Stimulated activated CD8-positive, alpha-beta memory T cell treated with anti-CD3 and anti-CD28 coated beads, Interleukin-2, amount 100 ng/mL, for 1 hour (primary cell): ENCODE data around the gene SYNJ2.

Experiments
- DNase-seq, 2 donors: peaks; one replicate each; pipeline ENCODE4 v3.0.0-alpha.2; 2020; ENCODE audit warnings: low read depth in 2 of 2

Gene SYNJ2

DNA sequence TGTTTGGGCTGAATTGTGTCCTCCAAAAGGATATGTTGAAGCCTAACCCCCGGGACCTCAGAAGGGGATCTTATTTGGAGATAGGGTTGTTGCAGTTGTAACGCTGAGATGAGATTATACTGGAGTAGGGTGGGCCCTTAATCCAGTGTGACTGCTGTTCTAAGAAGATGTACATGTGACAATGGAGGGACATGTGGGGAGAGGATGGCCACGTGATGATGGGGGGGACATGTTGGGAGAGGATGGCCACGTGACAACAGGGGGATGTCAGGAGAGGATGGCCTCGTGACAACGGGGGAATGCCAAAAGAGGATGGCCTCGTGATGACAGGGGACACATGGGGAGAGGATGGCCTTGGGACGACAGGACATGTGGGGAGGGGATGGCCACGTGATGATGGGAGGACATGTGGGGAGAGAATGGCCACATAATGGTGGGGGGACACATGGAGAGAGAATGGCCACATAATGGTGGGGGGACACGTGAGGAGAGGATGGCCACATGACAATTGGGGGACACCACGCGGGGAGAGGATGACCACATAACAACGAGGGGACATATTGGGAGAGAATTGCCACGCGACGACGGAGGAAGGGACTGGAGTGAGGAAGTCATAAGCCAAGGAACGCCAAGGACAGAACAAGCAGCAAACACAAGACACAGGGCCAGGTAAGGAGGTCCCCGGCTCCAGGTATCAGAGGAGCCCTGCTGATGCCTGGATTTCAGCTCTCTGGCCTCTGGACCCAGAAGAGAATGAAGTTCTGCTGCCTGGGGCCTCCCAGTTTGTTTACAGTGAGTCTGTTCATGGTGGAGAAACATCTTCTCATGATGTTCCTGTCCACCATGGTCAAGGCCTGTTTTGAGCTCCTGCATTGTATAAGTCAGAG, 29.2 kb downstream of the SYNJ2 start:
- no peak for DNase-seq

- no peak for DNase-seq
These were observed 29.8 kb downstream of the SYNJ2 start for GRCh38 chr6:158011478-158011920.

DNA sequence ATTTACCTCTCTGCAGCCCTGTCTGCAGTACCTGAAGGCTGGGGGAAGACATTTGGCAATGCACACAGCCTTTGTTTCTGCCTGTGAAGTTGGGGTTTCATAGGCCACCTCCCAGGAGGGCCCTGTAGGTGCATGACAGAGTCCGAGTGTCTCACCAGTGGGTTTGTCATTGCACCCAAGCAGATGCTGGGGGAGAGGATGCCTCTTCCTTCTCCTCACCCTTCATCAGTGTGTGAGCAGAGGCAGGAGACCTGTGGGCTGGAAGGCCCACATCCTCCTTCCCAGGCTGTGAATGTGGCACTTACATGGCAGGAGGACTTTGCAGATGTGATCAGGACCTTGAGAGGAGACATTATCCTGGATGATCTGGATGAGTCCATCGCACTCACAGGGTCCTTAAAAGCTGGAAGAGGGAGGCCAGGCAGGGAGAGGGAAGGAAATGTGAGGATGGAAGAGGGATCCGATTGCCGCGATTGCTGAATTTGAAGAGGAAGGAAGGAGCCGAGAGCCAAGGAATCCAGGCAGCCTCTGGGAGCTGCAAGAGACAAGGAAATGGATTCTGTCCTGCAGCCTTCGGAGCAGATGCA, 30.4 kb downstream of the SYNJ2 start:
- no peak for DNase-seq

DNA sequence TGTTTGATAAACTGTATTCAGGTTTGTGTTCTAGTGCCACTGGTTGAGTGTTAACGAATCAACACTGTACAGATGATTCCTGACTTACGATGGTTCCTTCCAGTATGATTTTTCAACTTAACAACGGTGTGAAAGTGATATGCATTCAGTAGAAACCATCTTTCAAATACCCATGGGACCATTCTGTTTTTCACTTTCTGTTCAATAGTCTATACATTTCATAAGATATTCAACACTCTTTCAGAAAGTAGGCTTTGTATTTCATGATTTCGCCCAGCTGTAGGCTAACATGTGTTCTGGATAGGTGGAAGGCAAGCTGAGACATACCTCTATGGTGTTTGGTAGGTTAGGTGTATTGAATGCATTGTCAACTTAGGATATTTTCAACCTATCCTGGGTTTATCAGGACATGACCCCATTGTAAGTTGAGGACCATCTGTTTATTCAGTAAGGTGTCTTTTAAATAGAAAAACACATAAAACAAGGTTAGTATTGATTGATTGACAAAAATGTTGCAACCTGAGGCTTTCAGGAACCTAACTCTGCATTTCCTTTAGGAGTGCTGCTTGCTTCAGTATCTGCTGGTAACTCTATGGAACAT, 32.3 kb downstream of the SYNJ2 start:
- DNase-seq = no peak

DNA sequence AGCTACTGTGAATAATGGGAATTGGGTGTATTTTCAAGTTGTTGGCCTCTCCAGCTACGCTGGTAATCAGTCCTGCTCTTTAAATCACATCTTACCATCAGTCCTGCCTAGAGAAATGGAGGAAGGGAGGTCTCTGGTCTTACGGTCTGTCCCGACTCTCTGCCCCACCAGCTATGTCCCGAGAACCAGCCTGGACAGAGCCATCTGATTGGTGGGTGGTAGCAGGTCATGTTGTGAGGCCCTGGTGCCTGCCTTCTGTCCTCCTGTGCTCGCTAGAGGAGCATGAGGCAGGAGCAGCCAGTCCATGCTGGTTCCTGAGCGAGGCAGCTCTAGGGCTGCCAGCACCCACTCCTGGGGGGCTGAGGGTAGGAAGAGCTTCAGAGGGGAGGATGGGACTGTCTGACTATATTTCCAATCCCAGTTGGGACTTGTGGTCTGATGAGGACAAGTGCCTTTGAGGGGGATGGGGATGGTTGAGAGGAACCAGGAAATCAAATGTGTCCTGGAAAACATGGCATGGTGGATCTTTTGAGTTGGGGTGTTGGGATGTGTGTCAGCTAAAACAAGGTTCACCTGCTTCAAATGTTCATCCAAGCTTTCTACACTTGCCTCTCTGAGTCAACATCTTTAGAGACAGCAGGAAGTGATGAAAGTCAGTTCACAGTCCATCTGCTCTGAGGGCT, 33.0 kb downstream of the SYNJ2 start:
- DNase-seq = no peak

GRCh38 chr6:158015188-158015506, 33.5 kb downstream of the SYNJ2 start:
- DNase-seq = no peak

DNA sequence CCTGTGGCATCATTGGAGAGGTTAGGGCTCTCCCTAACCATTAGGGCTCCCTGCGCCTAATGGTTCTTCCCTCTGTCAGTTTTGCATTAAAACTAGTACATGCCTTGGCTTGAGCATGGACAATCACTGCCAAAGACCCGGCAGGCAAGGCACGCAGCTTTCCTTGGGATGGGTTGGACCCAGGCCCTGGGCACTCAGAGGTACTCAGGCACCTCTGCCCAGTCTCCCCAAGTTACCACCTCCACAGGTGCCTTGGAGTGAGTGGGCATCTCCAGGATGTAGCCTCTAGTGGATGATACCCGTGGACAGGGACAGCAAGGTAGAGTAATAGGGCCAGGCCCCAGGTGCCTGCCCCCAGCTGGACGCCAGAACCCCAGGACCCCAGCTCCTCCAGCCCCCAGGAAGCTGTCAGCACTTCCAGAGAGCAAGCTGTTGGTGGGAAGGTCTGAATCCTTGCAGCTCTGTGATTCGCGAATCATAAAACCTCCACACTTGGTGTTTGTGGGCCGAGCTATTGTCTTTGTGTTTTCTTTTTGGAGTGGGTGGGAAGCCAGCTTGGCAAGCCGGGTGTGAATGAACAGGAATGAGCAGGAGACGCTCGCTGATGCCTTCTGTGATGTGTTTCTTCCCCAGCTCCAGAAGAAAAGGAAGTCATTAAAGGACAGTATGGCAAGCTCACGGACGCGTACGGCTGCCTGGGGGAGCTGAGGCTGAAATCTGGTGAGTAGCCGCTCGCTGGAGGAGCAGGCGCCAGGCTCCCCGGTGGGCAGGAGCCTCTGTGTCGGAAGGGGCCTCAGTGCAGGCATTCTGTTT, 35.1 kb downstream of the SYNJ2 start:
- DNase-seq = no peak

- DNase-seq = no peak
These were observed 36.0 kb downstream of the SYNJ2 start for GRCh38 chr6:158017621-158018040.

- DNase-seq = no peak
These were observed 36.5 kb downstream of the SYNJ2 start for GRCh38 chr6:158018041-158018771.

GRCh38 chr6:158018851-158019361, 37.2 kb downstream of the SYNJ2 start:
- DNase-seq = no peak

DNA sequence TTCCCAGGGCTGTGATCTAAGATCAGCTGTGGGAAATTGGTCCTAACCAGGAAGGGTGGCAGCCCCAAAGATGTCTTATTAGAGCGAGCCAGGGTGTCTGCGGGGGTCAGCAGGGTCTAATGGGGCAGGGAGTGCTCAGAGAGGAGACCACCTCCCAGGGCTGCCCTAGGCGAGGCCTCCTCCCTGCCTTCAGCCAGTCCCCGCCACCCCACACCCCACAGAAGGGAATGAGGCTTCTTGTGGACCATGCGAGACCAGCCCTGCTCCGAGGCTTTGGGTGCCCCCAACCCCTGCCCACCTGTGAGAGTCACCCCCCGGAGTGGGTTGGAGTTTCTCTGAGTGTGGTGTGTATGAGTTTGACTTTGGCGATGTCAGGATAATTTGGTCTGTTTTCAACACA, 37.8 kb downstream of the SYNJ2 start:
- no peak for DNase-seq

DNA sequence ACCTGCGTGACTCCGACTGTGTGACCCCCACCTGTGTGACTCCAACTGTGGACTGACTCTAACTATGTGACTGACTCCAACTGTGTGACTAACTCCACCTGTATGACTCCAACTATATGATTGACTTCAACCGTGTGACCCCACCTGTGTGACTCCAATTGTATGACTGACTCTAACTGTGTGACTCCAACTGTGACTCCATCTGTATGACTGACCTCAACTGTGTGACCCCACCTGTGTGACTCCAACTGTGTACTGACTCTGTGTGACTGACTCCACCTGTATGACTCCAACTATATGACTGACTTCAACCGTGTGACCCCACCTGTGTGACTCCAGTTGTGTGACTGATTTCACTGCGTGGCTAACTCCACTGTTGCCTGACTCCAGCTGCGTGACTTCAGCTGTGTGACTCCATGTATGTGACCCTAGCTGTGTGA, 38.6 kb downstream of the SYNJ2 start:
- no peak for DNase-seq

GRCh38 chr6:158020811-158021210, 39.1 kb downstream of the SYNJ2 start:
- DNase-seq = no peak

GRCh38 chr6:158021376-158021775, 39.7 kb downstream of the SYNJ2 start:
- DNase-seq = no peak

GRCh38 chr6:158021814-158022748, 40.4 kb downstream of the SYNJ2 start:
- no peak for DNase-seq

DNA sequence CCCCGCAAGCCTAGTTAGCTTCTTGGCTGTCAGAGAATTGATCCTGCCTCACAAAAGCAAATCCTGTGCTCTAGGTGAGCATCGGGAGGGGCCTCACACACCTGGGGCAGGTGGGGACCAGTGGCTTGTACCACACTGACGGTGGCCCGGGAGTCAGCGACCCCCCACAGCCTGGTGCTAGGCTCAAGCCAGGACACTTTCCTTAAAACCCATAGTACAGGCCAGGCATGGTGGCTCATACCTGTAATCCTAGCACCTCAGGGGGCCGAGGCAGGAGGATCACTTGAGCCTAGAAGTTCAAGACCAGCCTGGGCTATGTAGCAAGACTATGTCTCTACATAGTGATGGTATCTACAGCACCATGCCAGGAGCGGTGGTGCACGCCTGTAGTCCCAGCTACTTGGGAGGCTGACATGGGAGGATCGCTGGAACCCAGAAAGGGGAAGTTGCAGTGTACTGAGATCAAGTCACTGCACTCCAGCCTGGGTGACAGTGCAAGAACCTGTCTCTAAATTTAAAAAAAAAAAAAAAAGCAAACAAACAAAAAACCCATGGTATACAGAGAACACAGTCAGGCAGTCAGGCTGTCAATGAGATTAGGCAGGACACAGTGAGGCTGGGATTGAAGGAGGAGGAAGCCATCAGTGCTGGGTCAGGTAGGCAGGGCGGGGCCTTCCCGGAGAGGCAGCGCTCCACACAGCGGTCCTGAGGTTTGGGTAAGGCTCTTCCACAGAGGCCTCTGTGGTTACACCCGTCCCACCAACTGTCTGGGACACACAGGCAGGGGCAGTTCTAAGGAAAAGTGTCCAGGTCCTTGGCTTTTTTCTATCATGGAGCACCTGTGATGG, 41.3 kb downstream of the SYNJ2 start:
- no peak for DNase-seq

DNA sequence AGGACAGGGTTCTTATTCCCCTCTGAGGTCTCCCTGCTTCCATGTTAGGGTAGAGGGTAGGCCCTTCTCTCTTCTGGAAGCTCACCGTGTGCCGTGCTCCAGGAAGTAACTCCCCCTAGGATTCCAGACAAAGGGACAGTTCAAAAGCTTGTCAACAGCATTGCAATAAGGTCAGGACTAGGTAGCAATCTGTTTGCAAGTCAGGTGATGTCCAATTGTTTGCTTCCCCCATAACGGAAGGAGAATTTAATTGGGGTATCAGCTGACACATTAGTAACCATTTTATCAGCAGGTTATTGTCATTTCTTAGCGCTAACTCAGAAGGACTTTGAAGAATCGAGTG, 41.9 kb downstream of the SYNJ2 start:
- no peak for DNase-seq

DNA sequence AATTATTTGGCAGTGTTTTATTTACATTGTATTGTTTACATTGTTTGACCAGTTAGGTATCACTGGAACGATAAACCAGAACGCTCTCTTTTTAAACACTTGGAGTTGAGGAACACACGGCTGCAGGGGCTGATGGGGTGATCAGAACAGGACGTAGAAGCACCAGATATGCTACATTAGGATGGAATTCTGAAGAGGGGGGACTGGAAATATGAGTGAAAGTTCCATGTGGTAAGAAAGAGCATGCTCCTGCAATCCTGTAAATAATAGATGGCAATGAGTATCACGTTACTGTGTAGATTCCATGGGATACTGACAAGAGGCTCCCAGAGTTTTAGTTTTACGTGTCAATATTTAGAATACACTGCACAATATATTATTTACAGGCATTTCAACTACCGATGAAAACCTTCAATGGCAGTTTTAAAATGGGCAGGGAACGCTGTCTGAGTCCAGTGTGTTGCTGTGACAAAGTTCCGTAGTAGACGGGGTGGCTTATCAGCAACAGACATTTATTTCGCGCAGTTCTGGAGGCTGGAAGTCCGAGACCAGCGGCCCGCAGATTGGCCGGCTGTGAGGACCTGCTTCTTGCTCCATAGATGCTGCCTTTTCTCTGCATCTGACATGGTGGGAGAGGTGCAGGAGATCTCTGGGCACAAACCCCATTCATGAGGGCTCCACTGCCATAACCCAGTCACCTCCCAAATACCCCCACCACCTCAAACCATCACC, 43.1 kb downstream of the SYNJ2 start:
- no peak for DNase-seq
